Stimulated activated CD4-positive, alpha-beta T cell treated with anti-CD3 and anti-CD28 coated beads, Interleukin-15, amount 100 ng/mL, for 48 hours (primary cell): ENCODE data around the gene TDRD10.
"Not testable (repeated sequence)": the region's sequence is repeated elsewhere in the genome, so short reads cannot be mapped to it uniquely, and the experiment has no call there.

Experiments used
- DNase-seq, 2 donors: peaks; one replicate each; pipeline ENCODE4 v3.0.0-alpha.2; 2020; ENCODE audit warnings: low read depth in 2 of 2

Gene TDRD10

DNA sequence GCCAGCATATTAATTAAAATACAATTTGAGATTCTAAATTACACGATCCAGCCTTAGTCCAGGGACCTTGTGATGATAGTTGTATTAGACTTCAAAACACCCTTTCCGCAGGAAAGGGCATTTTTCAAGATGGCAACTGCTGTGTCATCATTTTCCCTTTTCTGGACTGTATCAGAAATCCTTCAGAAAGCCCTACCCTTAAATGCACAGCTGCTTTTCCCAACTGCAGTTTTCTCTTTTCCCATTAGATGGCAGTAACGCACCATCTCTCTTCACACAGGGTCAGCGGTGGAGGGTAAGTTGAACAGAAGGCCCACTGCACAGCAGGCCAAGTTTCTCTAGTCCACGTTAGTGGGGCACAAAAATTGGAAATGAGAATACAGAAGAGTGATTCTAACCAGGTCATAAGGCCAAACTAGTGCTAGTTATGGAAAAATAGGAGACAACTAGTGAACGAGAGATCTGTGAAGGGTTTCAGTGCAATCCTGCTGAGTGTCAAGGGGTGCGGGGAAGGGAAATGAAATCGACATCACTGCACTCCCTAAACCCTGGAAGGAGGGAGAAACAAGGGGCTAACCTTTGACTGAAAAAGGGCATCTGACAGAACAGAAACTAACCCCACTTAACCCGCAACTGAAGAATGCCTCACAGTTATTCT lies 22.1 kb upstream of the TDRD10 start:
- peak in 1 of 2 donors; percentile 54 for DNase-seq

GRCh38 chr1:154481053-154481452 lies 21.0 kb upstream of the TDRD10 start:
- DNase-seq: no peak

- DNase-seq: no peak
These were observed 17.8 kb upstream of the TDRD10 start for GRCh38 chr1:154483941-154484803.

- no peak for DNase-seq
These were observed 16.9 kb upstream of the TDRD10 start for GRCh38 chr1:154485106-154485505.

GRCh38 chr1:154485910-154486496 lies 16.0 kb upstream of the TDRD10 start:
- no peak for DNase-seq

GRCh38 chr1:154486756-154487155 lies 15.3 kb upstream of the TDRD10 start:
- not testable (repeated sequence) for DNase-seq

GRCh38 chr1:154488922-154489321 lies 13.1 kb upstream of the TDRD10 start:
- DNase-seq: no peak

GRCh38 chr1:154489695-154490274 lies 12.2 kb upstream of the TDRD10 start:
- no peak for DNase-seq

DNA sequence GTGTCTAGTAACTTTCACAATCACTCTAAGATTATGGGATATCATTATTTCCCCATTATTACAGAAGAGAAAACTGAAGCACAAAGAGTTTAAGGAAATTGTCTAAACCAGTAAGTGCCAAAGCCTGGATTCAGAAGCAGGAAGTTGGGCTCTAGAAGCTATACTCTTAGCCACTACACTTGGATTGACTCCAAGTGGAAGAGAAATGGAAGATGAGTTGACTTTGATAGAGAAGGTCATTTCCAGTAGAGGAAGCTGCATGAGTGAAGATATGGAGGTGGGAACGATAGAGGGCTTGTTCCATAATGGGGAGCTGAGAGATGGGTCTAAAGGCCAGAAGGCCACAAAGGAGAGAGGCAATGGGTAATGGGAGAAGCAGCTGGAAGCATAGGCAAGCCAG lies 11.7 kb upstream of the TDRD10 start:
- DNase-seq: no peak

DNA sequence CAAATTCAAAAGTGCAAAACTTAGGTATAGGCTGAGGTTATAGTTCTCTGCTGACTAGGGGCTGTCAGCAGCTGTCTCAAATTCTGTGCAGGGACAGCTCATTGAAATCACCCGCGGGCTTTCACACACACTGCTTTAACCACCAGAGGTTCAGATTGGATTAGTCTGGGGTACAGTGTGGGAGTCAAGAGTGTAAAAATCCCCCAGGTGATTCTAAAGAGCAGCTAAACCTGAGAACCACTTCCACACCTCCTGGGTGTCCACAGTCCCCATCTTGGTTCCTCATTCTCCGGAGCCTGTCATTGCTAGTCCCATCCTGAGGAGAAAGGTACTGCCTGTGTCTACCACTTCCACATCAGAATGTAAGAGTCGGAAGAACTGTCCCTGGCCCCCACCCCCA lies 9.9 kb upstream of the TDRD10 start:
- DNase-seq: no peak

DNA sequence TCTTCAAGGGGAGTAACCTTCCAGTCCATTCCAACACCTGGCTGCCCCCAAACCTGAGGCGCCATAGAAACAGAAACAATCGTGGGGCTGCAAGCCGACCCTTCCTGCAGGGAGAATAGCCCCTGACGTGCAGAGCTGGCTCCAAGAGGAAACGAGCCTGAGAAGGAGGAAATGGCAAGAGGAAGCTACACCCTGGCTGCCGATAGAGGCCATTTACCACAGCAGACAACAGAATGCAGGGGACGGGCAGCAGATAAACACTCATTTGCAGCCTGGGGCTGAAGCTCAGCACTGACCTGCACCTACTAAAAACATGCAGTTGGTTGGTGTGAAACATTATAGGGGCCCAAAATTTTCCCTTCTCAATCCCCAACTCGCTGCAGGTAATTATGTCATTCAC lies 8.7 kb upstream of the TDRD10 start:
- no peak for DNase-seq

GRCh38 chr1:154495496-154496273 lies 6.3 kb upstream of the TDRD10 start:
- no peak for DNase-seq

DNA sequence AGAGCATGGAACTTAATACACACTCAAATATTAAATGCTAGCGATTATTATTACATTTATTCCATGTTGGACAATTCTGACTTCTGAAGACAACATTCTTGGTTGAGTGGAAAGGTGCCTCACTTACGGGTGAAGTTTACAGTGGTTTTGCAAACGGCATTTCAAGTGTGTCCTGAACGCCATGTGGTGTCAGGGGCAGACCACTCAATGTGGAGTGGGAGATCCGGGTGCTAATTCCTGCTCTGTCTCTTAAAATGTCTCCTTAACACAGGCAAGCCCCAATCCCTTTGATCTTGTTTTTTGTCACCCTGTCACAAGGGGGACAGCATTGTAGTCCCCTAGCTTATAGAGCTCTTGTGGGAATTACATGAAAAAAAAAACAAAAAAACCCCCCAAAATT lies 5.6 kb upstream of the TDRD10 start:
- DNase-seq: no peak

GRCh38 chr1:154497026-154497806 lies 4.8 kb upstream of the TDRD10 start:
- no peak for DNase-seq

DNA sequence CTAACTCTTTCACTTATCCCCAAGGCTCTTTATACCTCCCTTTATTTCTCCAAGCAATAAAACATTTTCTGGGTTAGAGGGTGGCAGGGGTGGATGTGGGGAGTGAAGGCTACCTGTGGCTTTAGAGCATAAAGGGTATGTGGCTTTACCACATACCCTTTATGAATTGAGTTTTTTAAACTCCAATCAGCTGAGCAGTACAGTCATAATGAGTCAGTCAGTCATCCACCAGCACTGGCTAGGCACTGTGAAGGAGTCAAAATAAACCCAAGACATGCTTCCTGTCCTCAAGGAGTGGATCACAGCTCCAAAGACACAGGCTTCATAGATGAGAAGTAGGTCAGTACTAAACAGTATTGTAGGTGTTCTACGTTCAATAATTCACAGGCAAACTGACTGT lies 2.6 kb upstream of the TDRD10 start:
- no peak for DNase-seq

DNA sequence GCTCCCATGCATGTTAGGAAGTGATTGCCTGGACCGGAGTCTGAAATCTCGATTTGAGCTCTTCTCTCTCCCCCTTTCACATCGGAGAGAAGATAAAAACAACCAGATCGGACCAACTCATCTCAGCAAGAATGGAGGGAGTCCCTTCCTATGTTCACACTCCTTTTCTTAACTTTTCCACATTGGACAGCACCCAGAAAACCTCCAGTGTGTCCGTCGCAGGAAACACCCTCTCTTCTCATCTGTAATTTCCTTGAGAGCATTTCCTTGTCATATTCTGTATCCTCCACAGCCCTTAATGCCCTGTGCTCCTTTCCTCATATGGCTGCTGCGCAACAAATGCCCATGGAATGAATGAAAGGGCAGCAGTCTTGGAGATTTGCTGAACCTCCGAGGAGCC lies 1.5 kb upstream of the TDRD10 start:
- no peak for DNase-seq

DNA sequence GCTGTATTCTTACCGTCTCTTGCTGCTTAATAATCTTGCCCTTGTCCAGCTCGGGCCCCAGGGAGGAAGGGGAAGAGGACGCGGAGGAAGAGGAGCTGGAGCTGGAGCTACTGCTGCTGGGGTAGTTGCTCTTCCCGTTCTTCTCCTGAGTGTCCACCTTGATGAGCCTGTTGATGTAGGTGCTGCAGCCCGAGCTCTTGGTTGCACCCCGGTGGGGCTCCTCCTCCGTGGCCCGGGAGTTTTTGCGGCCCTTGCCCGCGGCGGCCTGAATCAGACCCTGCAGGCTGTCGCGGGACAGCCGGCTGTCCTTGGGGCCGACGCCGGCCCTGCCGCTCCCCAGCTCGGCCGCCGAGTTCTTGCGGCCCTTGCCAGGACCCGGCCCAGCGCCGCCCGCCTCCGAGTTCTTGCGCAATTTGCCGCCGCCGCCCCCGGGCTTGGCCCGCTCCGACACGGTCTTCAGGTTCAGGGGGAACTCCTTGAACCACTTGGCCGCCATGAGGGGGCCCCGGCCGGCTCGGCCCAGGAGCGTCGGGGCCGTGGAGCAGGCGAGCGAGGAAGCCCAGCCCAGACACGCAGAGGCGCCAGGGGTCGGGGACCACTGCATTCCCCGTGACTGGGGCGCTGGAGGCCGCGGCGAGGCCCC lies 475 bp upstream of the TDRD10 start:
- DNase-seq: no peak

GRCh38 chr1:154502744-154503115 lies 711 bp downstream of the TDRD10 start:
- no peak for DNase-seq

GRCh38 chr1:154503898-154504297 lies 1.9 kb downstream of the TDRD10 start:
- DNase-seq: no peak

- no peak for DNase-seq
These were observed 10.7 kb downstream of the TDRD10 start for GRCh38 chr1:154512760-154513159.
